Chondrocyte (in vitro differentiated cells): ENCODE data around the gene PRR5L. TPM values are rescaled to one million over a fixed set of nuclear protein-coding genes. Genes with fewer than 3 reads are reported as not detected.
"Not testable (repeated sequence)": the region's sequence is repeated elsewhere in the genome, so short reads cannot be mapped to it uniquely, and the experiment has no call there.

ENCODE experiments used
- DNase-seq: peaks from one replicate; pipeline ENCODE4 v3.0.0; 2021; ENCODE audit warnings: mixed read lengths, low spot score
- H3K27ac Mint-ChIP-seq: one replicate; pipeline ENCODE4 v1.8.0; 2021; ENCODE audit warnings: mild to moderate bottlenecking, moderate library complexity, mixed read lengths; ENCODE audit not compliant: unreplicated experiment
- H3K27me3 Mint-ChIP-seq: 2 replicates; pipeline ENCODE4 v1.8.0; 2021; ENCODE audit warnings: low read depth, mixed read lengths
- H3K36me3 Mint-ChIP-seq: 2 replicates; pipeline ENCODE4 v1.8.0; 2021; ENCODE audit warnings: low read depth, mixed read lengths
- H3K4me1 Mint-ChIP-seq: 2 replicates; pipeline ENCODE4 v1.8.0; 2021; ENCODE audit warnings: low read depth, mild to moderate bottlenecking, mixed read lengths
- H3K4me3 Mint-ChIP-seq: one replicate; pipeline ENCODE4 v1.8.0; 2021; ENCODE audit warnings: mild to moderate bottlenecking, moderate library complexity, mixed read lengths; ENCODE audit not compliant: unreplicated experiment
- H3K9me3 Mint-ChIP-seq: 2 replicates; pipeline ENCODE4 v1.8.0; 2021; ENCODE audit warnings: low read depth, mixed read lengths
- CTCF ChIP-seq: fragments of 200-600 bp; sonication (generic); IDR thresholded peaks from 2 replicates; pipeline ENCODE4 v1.5.0; 2021; ENCODE audit warnings: antibody characterized with exemption, mild to moderate bottlenecking, moderate library complexity
- total RNA-seq: library from RNA; stranded (reverse); gene quantifications from 3 replicates; pipeline ENCODE4 v1.2.1, GENCODE V29; 2021

PRR5L gene
- total RNA-seq, 1 donor from 2014 or later = 50.7 TPM

- no peak for DNase-seq
- no peaks in the 10 kb centered on the region for H3K27me3 Mint-ChIP-seq
- no peak overlapping the region for H3K4me3 Mint-ChIP-seq
- no peak overlapping the region for H3K27ac Mint-ChIP-seq
- peaks cover 3% of the 10 kb centered on the region for H3K9me3 Mint-ChIP-seq
- no peaks in the 10 kb centered on the region for H3K36me3 Mint-ChIP-seq
- no peak for TF ChIP-seq CTCF
- peaks cover 26% of the 10 kb centered on the region for H3K4me1 Mint-ChIP-seq
These were observed 17.8 kb downstream of the PRR5L start for GRCh38 chr11:36313750-36314433.

GRCh38 chr11:36314434-36314767 is 18.3 kb downstream of the PRR5L start:
- no peak for TF ChIP-seq CTCF
- H3K27me3 Mint-ChIP-seq = no peaks in the 10 kb centered on the region
- no peak overlapping the region for H3K4me3 Mint-ChIP-seq
- no peak for DNase-seq
- no peak overlapping the region for H3K27ac Mint-ChIP-seq
- peaks cover 25% of the 10 kb centered on the region for H3K4me1 Mint-ChIP-seq
- H3K36me3 Mint-ChIP-seq = no peaks in the 10 kb centered on the region
- H3K9me3 Mint-ChIP-seq = peaks cover 3% of the 10 kb centered on the region

GRCh38 chr11:36316049-36316448 is 20.0 kb downstream of the PRR5L start:
- DNase-seq = no peak
- Mint-ChIP-seq H3K4me3 (no peak overlapping the region), H3K4me1 (peaks cover 17% of the 10 kb centered on the region), H3K9me3 (no peaks in the 10 kb centered on the region), H3K36me3 (no peaks in the 10 kb centered on the region), H3K27me3 (no peaks in the 10 kb centered on the region), H3K27ac (no peak overlapping the region)
- no peak for TF ChIP-seq CTCF

- TF ChIP-seq CTCF = no peak
- peaks cover 8% of the 10 kb centered on the region for H3K4me1 Mint-ChIP-seq
These were observed 21.9 kb downstream of the PRR5L start for GRCh38 chr11:36317992-36318391.

GRCh38 chr11:36324956-36325355 is 28.9 kb downstream of the PRR5L start:
- DNase-seq, H3K36me3 Mint-ChIP-seq, H3K9me3 Mint-ChIP-seq, H3K4me3 Mint-ChIP-seq, H3K27ac Mint-ChIP-seq, H3K4me1 Mint-ChIP-seq, H3K27me3 Mint-ChIP-seq: not testable (repeated sequence)

More at GRCh38 chr11:36317992-36318391, 21.9 kb downstream of the PRR5L start:
- DNase-seq = no peak
- Mint-ChIP-seq H3K27me3 (no peaks in the 10 kb centered on the region), H3K36me3 (no peaks in the 10 kb centered on the region), H3K4me3 (no peak overlapping the region), H3K9me3 (no peaks in the 10 kb centered on the region), H3K27ac (no peak overlapping the region)

GRCh38 chr11:36325403-36325802 is 29.3 kb downstream of the PRR5L start:
- not testable (repeated sequence) for H3K4me3 Mint-ChIP-seq, H3K27me3 Mint-ChIP-seq, H3K9me3 Mint-ChIP-seq, H3K4me1 Mint-ChIP-seq, H3K36me3 Mint-ChIP-seq, H3K27ac Mint-ChIP-seq, DNase-seq
